Lower lobe of right lung (tissue), 2 donors: ENCODE data around the gene CDH26. TPM values are rescaled to one million over a fixed set of nuclear protein-coding genes. Genes with fewer than 3 reads are reported as not detected.

ENCODE experiments used
- ATAC-seq, 2 donors: fragments of 200-7000 bp; cut with Tn5 transposase; one replicate each; pipeline ENCODE4 v1.9.1; 2020 to 2022; ENCODE audit warnings: mild to moderate bottlenecking in 2 of 2, moderate library complexity in 2 of 2
- DNase-seq: peaks from one replicate; pipeline ENCODE4 v3.0.0-alpha.2; 2020
- H3K27ac ChIP-seq: fragments of 200-600 bp; one replicate; pipeline ENCODE4 v1.8.0; 2022
- H3K27me3 ChIP-seq: fragments of 200-600 bp; one replicate; pipeline ENCODE4 v1.8.0; 2022; ENCODE audit warnings: low read depth
- H3K36me3 ChIP-seq: fragments of 200-600 bp; one replicate; pipeline ENCODE4 v1.8.0; 2022; ENCODE audit warnings: mild to moderate bottlenecking
- H3K4me1 ChIP-seq: fragments of 200-600 bp; one replicate; pipeline ENCODE4 v1.8.0; 2022
- H3K4me3 ChIP-seq: fragments of 200-600 bp; one replicate; pipeline ENCODE4 v1.8.0; 2022; ENCODE audit warnings: mild to moderate bottlenecking
- H3K9me3 ChIP-seq: fragments of 200-600 bp; one replicate; pipeline ENCODE4 v1.8.0; 2022
- intact Hi-C: fragments of 100-400 bp; cut with DNase I; formaldehyde crosslinking; loops from one replicate; pipeline ENCODE4 v1.11.0; 2022
- total RNA-seq: library from RNA; stranded (reverse); fragmentation: NEBNext Ultra II Directional; extraction: Animal tissue kit (Norgen Biotek cat#: 25700); gene quantifications from one replicate; pipeline ENCODE4 v1.2.1, GENCODE V29; 2021
- TF ChIP-seq, protein P1 (sequence below): fragments of 200-600 bp; IDR thresholded peaks from one replicate; pipeline ENCODE4 v1.8.0; 2022; ENCODE audit warnings: antibody characterized with exemption, mild to moderate bottlenecking
- donor health status: DM: no; HTN: yes; CAD: no; lungs with severe emphysema.

The CDH26 gene
- total RNA-seq, 1 donor from 2014 or later: 8.4 TPM

DNA sequence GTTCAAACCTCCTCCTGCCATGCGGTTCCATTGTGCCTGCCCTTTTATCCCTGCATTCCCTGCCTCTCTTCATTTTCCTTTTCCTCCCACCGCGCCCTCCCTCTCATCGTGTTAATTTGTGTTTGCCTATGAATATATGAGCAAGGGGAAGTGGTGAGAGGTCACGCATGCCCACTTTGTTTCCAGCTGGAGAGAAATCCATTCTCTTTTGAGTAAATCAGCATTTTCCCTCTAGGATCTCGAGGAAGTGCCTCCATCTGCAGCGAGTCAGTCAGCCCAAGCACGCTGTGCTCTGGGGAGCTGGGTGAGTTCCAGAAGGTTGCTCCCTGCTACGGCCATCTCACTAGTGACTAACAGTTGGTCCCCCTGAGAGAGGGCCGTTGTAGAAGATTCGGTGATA is 42.9 kb downstream of the CDH26 start:
- ATAC-seq (no peak), DNase-seq (no peak)
- intact Hi-C loops: no loop called here
- Histone ChIP-seq H3K9me3 (no peaks in the 10 kb centered on the region), H3K27ac (no peak overlapping the region), H3K4me1 (no peaks in the 10 kb centered on the region), H3K36me3 (peaks cover 6% of the 10 kb centered on the region), H3K4me3 (no peak overlapping the region), H3K27me3 (no peaks in the 10 kb centered on the region)
- TF ChIP-seq, protein P1, sequence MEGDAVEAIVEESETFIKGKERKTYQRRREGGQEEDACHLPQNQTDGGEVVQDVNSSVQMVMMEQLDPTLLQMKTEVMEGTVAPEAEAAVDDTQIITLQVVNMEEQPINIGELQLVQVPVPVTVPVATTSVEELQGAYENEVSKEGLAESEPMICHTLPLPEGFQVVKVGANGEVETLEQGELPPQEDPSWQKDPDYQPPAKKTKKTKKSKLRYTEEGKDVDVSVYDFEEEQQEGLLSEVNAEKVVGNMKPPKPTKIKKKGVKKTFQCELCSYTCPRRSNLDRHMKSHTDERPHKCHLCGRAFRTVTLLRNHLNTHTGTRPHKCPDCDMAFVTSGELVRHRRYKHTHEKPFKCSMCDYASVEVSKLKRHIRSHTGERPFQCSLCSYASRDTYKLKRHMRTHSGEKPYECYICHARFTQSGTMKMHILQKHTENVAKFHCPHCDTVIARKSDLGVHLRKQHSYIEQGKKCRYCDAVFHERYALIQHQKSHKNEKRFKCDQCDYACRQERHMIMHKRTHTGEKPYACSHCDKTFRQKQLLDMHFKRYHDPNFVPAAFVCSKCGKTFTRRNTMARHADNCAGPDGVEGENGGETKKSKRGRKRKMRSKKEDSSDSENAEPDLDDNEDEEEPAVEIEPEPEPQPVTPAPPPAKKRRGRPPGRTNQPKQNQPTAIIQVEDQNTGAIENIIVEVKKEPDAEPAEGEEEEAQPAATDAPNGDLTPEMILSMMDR: no peak

DNA sequence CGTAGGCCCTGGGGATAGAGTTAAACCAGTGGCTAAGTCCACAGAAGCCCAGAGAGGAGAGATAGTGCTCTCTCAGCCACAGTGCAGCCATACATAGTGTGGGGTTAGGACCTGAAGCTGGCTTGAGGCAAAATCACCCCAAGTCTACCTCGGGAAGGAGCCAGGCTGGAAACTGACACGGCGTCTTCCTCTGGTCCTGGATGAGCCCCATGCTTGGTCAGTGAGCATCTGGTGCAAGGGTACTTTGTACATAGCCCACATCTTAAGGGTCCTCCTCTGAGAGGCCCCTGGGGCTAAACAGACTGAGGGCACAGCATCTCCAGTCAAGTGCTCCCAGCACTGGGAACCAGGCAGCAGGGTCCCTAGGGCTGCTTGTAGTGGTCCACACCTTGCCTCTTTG is 45.6 kb downstream of the CDH26 start:
- H3K4me1 ChIP-seq: no peaks in the 10 kb centered on the region
- H3K27ac ChIP-seq: no peak overlapping the region
- no peaks in the 10 kb centered on the region for H3K27me3 ChIP-seq
- TF ChIP-seq, protein P1: no peak
- no peak for ATAC-seq
- DNase-seq: no peak
- H3K9me3 ChIP-seq: no peaks in the 10 kb centered on the region
- H3K36me3 ChIP-seq: peaks cover 6% of the 10 kb centered on the region
- intact Hi-C loops: no loop called here
- H3K4me3 ChIP-seq: no peak overlapping the region

DNA sequence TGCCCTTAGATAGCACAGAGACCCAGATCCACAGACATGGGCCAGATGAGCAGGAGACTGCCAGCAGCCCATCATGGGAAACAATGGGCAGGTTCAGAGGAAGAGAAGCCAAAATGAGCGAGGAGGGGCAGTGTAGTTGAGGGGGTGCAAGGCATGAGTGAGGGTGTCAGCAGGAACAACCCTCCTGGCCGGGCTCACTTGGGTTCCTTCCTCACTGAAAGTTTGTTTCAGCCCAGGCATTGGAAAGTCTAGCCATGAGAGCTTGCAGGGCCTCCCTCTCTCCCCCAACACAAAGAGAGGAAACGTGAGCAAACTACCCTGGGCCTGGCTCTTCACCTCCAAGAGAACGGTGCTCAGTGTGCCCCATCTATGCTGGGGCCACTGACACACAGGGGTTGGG is 48.0 kb downstream of the CDH26 start:
- H3K27ac ChIP-seq: no peak overlapping the region
- no peaks in the 10 kb centered on the region for H3K27me3 ChIP-seq
- H3K4me3 ChIP-seq: no peak overlapping the region
- intact Hi-C loops: no loop called here
- H3K4me1 ChIP-seq: no peaks in the 10 kb centered on the region
- TF ChIP-seq, protein P1: no peak
- no peak for DNase-seq
- no peaks in the 10 kb centered on the region for H3K36me3 ChIP-seq
- no peak for ATAC-seq
- no peaks in the 10 kb centered on the region for H3K9me3 ChIP-seq

DNA sequence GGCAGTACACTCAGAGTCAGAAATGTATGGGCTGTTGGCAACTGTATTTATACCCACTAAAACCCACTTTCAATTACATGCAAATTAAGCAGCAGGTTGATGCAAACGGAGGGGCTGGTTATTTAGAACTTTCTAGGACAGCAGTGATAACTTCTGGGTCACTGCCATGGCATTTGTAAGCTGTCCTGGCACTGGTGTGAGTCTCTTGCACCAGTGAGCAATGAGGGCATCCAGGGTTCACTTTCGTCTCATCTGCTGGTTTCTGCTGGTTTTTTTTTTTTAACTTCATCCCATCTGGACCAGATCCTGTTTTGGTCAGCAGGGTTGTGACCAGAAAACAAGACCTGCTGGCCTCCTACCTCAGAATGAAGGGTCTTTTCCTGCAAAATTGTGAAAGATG is 49.2 kb downstream of the CDH26 start:
- TF ChIP-seq, protein P1: no peak
- H3K36me3 ChIP-seq: no peaks in the 10 kb centered on the region
- H3K4me1 ChIP-seq: no peaks in the 10 kb centered on the region
- H3K9me3 ChIP-seq: no peaks in the 10 kb centered on the region
- DNase-seq (no peak), ATAC-seq (no peak)
- intact Hi-C loops: no loop called here
- H3K27ac ChIP-seq: no peak overlapping the region
- no peak overlapping the region for H3K4me3 ChIP-seq
- H3K27me3 ChIP-seq: no peaks in the 10 kb centered on the region

DNA sequence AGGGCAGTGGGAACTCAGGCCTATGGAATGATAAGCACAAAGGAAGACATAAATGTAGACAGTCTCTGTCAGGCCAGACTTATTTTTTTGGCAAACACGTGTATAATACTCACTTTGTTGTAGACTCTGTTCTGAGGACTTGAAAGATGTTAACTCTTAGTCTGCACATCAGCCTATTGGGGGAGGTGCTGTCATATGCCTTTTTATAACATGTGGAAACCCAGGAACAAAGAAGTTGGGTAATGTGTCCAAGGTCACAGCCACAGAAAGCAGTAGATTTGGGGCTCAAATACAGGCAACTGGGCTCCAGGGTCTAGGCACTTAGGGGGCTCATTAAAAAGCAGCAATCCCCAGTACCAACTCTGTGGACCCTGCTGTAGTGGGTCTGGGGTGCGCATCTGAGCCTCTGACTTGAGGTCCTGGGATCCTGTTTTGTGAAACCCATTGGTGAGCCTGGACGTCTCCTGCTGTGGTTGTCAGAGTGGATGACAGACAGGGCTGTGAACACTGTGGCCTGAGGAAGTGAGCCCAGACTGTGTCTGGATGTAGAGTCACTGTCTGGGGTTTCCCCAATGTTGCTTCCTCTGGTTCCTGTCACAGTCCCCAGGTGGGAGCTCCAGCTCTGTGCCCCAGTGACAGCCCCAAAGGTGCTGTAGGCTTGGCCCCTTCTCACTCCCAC is 50.0 kb downstream of the CDH26 start:
- H3K9me3 ChIP-seq: no peaks in the 10 kb centered on the region
- TF ChIP-seq, protein P1: no peak
- intact Hi-C loops: no loop called here
- ATAC-seq (peak; percentile 51 to 72), DNase-seq (peak; percentile 52)
- H3K27ac ChIP-seq: no peak overlapping the region
- H3K4me1 ChIP-seq: no peaks in the 10 kb centered on the region
- no peaks in the 10 kb centered on the region for H3K27me3 ChIP-seq
- no peaks in the 10 kb centered on the region for H3K36me3 ChIP-seq
- H3K4me3 ChIP-seq: no peak overlapping the region
